MV-4-11 (cell line): ENCODE results near the gene OPCML.
"Not testable (repeated sequence)": the region's sequence is repeated elsewhere in the genome, so short reads cannot be mapped to it uniquely, and the experiment has no call there.

Experiments used
- DNase-seq: peaks from one replicate; lab custom pipeline; 2025; lab: John Stamatoyannopoulos, UW

The OPCML gene

DNA sequence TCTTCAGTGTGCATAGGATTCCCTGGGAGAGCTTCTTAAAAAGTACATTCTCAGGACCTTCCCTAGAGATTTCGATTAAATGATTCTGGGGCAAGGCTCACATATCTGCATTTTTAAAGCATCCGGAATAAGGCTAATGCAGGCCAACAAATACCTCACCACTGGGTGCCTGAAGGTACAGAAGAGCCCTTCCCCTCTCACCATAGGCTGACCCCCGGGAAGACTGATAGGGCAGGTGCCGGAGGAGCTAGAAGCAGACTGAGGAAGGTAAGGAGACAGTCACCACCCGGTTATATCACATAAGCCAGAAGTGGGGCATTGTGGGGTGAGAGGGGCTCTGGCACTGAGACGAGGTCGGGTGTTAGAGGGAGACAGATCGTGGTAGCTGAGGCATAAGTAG lies 1102.6 kb downstream of the OPCML start:
- no peak for DNase-seq

DNA sequence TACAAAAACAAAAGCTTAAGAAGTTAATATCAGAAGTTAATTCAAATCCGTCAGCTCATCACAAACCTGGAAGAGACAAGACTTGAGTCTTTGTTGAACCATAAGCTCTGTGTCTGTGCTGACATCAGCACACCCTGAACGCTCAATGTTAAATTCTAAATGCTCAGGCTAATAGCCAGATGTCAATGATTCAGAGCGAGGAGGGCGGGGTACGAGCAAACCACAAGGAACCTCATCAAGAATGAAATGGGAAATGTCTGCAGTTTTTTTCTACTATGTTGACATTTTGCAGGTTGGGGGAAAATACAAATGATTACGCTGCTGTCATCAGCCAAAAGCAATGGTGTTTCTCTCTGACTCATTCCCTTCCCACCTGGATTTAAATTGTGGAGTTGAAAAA lies 1104.7 kb downstream of the OPCML start:
- no peak for DNase-seq

DNA sequence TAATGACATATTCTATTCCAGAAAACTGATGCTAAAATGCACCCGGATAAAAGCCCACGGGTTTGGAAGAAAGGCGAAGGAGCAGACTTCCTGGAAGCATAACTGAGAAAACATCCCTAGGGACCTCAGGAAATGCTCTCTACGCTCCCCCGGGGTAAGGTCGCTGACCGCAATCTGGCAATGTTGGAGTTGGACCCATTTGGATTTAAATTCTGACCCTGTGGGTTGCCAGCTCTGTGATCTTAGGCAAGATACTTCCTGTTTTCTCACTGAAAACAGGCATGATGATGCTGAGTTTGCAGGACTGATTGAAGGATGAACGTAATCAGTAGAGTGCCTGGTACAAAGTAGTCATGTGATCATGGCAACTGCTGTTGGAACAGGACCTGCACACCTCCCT lies 1107.9 kb downstream of the OPCML start:
- no peak for DNase-seq

DNA sequence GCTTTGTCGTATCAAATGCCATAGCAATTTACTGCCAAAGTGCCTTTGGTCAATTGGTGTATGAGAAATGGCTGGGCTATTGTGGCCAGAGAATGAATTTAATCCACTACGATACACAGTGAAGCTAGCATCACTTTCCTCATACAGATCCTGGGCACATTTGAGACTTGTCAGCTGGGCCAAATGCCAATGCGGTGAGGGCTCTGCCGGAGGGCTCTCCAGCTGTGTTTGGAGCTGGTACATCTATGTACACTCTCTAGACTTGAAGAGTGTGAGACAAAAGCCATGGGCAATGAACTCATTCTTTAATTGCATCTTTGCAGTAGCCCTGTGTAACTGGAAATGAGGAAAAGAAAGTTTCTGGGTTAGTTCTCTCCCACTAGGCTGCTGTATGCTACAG lies 1109.0 kb downstream of the OPCML start:
- no peak for DNase-seq

DNA sequence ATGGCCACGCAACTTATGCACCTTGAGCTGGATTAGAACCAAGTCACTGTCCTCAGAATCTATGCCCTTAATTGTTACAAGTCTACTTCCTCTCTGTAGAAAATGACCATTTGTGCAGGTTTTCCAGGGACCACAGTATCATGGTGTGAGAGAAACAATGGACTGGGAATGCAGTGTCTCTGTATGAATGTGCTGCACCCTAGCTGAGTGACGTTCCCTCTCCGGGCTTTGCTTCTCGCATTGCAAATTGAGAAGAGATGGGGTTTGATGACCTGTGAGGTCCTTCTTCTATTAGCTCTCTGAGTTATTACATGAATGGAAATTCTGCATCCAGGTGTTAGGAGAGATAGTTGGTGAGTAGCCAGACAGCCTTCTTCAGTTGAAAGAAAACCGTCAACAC lies 1109.6 kb downstream of the OPCML start:
- DNase-seq: no peak

DNA sequence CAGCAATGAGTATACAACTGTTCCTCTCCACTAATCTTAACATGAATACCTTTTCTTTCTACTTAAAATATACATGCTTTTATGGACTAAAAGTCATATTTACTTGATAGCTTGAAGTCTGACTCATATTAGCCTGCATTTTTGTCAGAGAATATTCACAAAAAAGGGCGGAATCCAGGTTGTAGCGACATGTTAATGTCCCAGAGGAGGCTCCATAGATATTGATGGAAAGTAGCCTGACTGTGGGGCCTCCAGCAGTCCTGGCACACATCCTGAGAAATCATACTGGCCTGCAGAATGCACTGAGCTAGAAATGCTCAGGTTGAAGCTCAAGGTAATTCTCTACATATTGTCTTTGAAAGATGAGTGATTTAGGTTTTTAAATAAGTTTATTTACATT lies 1110.7 kb downstream of the OPCML start:
- no peak for DNase-seq

DNA sequence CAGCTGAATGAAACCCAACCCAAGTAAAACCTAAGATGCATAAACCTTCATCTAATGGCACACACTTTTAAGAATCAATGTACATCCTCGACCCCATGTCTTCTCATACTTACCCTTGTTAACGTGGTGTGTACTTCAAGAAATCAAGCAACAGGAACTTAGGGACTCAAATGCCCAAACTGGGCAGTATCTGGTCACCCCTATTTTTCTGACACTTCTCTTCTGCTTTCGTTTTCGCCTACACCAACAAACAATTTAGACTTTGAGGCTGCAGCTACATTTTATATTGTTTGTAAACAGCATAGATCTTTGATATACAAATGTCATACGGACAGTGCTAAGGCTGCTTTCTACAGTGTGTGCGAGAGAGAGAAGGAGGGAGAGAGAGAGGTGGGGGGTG lies 1117.8 kb downstream of the OPCML start:
- DNase-seq: no peak

DNA sequence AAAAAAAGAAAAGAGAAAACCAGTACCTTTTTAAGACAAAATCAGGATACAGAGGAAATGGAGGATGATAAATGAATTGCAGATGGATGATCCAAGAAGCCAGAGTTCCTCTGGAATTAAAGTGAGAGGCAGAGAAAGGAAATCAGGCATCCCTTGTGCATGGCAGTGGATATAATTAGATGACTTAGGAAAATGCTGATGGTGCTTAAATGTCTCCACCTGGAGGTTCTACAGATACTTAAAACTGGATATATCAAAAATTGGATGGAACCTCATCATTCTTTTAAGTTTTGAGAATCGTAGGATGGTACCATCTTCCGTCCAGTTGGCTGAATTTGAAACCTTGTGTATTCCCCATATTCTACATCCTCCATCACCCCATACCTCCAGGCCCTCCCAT lies 1121.9 kb downstream of the OPCML start:
- no peak for DNase-seq

DNA sequence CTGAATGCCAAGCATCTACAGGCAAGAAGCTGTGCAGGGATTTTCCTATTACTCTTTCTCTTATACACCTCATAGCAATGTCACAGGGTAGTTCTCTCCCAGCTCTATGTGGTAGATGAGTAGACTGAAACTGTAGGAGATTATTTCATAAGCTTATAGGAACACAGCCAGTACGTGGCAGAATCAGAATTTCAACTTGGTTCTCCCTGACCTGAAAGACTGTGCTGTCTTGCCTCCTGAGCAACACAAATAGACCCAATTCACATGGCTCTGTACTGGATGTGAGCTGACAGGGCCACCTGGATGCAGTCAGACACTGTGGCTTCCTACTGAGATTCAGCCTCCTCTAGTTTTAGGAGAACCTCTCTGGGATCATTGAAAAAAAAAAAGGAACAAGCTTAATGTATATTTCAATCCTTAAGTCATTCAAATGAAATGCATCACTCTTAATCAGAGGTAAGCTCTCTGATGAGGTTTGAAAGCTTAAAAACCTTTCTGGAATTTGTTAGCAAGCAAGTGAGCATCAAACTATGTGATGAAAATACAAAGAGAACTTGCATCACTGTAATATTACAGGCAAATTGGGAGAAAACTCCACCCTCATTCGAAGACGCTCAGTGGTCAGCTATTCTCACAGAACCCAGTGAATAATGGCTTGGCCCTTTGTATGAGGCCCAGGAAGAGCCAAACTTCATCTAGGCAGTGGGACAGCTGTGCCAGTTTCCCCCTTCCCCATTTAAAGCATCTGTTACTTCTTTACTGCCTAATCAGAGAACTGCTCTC lies 1122.5 kb downstream of the OPCML start:
- DNase-seq: no peak

DNA sequence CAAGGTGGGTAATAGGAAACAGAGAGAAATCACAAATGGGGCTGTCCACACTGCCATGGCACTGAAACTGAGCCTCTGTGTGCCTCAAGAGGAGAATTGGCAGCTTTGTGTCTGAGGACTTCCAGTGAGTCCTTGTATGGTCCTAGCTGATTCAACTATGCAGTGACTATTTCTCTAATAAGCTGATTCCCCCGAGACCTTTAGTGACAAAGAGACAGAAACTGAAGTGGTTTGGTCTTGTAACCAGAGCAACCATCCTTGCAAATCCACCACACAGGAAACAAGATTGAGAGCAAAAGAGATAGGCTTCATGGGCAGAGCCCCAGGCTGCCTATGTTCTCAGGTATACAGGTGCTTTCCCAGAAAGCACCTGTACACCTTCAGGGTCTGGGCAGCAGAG lies 1123.4 kb downstream of the OPCML start:
- DNase-seq: no peak

DNA sequence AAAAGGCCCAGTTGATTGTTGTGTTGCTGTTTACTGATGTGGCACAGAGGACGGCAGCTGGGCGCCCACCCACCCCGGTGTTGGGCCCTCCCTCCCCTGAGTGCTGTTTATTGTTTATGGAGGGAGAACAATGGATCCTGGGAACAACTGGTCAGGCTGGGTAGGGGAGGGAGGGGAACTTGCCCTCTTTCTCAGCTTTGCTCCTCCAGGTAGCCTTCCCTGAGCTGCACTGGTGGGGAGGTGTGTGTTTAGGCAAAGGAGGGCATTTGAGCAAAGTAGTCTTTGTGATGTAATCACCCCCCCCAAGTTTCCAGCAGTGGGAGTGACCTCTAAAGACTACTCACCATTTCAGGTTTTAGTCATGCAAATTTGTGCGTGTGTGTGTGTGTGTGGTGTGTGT lies 1126.6 kb downstream of the OPCML start:
- DNase-seq: no peak

DNA sequence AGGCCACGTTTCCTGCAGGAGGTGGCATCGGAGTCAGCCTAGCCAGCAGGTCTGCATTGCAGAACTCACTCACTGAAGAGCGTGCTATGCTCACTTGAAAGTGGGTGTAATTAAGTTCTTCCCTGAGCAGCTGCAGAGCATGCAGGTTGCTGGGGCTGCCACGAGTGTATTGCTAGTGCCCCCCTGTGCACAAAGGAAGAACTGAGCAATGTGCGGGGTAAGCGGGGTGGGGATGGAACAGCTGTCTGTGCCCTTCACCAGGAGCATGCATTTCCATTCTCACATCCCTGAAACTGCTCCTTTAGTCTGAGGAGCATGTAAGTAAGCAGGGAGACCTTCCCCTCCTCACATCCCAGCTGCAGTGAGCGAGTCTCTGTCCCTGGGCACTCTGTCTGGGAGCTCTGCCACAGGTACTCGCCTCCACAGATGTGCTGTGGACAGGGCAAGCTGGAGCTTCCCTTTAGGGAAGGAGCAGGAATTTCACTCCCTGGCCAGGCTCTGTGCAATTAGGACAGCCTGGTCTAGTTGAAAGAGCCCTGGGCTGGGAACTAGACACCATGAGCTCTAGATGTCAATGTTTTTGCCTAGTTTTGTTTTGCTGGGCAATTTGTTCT lies 1130.1 kb downstream of the OPCML start:
- DNase-seq: no peak

DNA sequence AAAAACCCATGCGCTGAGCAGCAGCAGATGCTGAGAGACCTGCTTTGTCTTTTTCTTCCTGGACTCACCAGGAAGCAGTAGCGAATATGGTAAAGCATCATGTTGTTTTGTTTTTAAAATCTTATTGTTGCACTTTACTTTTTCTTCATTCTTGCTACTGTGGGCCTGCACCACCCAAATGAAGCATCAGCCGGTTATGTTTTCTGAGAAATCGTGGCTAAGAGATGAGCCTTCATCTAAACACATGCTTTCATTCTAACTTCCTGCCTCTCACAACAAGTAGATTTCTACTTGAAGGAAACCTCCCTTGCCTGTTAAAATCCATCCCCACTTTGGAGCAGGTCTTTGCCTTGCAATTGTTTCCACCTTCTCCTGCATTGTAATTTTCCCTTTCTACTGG lies 1136.0 kb downstream of the OPCML start:
- DNase-seq: no peak

DNA sequence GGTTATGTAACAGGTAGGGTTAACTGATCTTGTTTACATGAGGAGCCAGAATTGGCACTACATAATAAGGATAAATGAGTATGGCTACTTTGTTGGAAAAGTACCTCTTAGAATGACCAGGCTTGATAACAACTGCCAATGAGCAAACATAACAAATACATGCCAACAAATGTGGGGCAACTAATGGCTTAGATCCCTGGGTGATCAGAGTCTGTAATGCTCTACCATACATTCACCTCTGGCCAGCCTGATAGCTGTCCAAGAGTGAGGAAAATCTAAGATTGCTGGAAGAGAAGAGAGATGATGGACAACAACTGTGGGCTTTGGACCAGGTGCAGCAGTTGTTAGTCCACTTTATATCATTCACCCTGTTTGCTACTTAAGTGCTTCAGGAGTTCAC lies 1136.9 kb downstream of the OPCML start:
- no peak for DNase-seq

DNA sequence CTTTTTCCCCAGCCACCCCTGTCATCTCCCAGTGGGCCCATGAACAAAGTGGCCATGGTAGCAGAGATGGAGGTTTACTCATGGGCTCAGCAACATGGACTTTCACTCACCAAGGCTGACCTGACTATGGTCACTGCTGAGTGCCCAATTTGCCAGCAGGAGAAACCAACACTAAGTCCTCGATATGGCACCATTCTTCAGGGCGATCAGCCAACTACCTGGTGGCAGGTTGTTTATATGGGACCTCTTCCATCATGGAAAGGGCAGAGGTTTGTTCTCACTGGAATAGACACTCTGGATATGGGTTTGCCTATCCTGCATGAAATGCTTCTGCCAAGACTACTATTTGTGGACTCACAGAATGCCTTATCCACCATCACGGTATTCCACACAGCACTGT lies 1152.8 kb downstream of the OPCML start:
- no peak for DNase-seq

DNA sequence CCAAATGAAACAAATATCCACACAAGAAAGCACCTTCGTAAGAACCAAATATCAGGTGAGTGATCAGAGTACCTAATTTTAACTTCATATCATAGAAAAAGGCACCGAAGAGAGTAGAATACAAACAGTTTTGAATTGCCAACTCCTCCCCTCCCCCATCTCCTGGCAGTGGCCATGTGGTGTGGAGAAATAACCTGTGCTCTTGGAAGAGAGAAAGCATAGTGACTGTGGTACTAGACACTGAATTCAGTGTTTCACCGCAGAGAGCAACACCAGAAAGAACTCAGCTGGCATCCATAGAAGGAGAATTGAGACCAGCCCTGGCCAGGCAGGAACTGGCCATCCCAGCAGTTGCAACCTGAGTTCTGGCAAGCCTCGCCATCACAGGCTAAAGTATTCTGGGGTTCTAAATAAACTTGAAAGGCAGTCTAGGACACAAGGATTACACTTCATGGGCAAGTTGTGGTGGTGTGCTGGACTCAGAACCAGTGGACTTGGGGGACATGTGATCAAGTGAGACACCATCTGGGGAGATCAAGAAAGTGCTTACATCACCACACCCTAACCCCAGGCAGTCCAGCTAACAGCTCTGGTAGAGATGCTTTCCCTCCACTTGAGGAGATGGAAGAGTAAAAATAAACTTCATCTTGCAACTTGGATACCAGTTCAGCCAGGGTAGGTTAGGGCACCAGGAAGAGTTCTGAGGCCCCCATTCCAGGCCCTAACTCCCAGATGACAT lies 1158.7 kb downstream of the OPCML start:
- DNase-seq: no peak

DNA sequence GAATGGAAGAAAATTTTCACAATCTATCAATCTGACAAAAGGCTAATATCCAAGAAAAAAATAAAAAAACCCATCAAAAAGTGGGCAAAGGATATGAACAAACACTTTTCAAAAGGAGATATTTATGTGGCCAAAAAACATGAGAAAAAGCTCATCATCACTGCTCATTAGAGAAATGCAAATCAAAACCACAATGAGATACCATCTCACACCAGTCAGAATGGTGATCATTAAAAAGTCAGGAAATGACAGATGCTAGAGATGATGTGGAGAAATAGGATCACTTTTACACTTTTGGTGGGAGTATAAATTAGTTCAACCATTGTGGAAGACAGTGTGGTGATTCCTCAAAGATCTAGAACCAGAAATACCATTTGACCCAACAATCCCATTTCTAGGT lies 1162.2 kb downstream of the OPCML start:
- DNase-seq: not testable (repeated sequence)

DNA sequence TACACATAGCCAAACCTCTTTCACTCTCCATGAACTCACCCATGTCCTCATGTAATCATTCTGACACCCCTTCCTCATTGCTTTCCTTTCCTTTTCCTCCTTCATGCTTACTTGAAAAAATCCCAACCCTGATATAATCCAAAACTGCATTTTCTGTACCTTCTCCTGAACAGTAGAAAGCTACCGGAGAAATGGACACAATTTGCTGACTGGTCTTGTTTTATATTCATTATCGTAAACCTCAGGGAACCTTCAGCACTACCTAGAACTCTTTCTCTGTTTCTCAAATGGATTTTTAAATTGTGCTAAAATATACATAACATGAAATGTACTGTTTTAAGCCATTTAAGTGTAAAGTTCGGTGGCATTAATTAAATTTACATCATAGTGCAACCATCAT lies 1165.0 kb downstream of the OPCML start:
- DNase-seq: no peak

DNA sequence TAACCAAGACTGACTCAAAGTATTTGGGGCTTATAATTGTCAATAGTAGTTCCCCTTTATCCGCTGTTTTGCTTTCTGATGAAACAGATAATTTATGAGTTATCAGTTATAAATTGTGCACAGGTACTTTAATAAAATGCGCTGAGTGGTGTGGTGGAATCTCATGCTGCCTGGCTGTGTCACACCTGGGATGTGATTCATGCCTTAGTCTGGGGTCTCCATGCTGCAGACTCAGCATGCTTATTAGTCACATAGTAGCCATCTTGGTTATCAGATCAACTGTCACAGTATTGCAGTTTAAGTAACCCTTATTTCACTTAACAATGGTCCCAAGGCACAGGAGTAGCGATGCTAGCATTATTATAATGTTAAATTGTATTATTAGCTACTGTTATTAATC lies 1166.7 kb downstream of the OPCML start:
- DNase-seq: no peak
